GM23248 (cell line): Measurements from ENCODE around the gene WDR48. TPM values are rescaled to one million over a fixed set of nuclear protein-coding genes. Genes with fewer than 3 reads are reported as not detected.

ENCODE experiments used
- DNase-seq: peaks from one replicate; pipeline ENCODE4 v3.0.0-alpha.2; 2015
- H2AFZ ChIP-seq: fragments of 200-600 bp; sonication (generic); 2 replicates; pipeline ENCODE4 v1.6.1; 2016; ENCODE audit warnings: antibody characterized with exemption
- H3F3A ChIP-seq: fragments of 200-600 bp; sonication (generic); 2 replicates; pipeline ENCODE4 v1.6.1; 2016; ENCODE audit warnings: mild to moderate bottlenecking, antibody characterized with exemption, mixed run types; ENCODE audit not compliant: insufficient read depth
- H3K27ac ChIP-seq: fragments of 200-600 bp; sonication (generic); 2 replicates; pipeline ENCODE4 v1.5.1; 2016; ENCODE audit warnings: mild to moderate bottlenecking
- H3K27me3 ChIP-seq: fragments of 200-600 bp; sonication (generic); replicated peaks from 2 replicates; pipeline ENCODE4 v1.6.1; 2016; ENCODE audit warnings: mild to moderate bottlenecking; ENCODE audit not compliant: insufficient read depth
- H3K36me3 ChIP-seq: fragments of 200-600 bp; sonication (generic); 2 replicates; pipeline ENCODE4 v1.6.1; 2016; ENCODE audit warnings: low read depth, mild to moderate bottlenecking
- H3K4me1 ChIP-seq: fragments of 200-600 bp; sonication (generic); 2 replicates; pipeline ENCODE4 v1.6.1; 2016; ENCODE audit warnings: mild to moderate bottlenecking; ENCODE audit not compliant: insufficient read depth
- H3K4me2 ChIP-seq: fragments of 200-600 bp; sonication (generic); one replicate; pipeline ENCODE4 v1.6.1; 2016; ENCODE audit warnings: mild to moderate bottlenecking; ENCODE audit not compliant: unreplicated experiment
- H3K4me3 ChIP-seq: fragments of 200-600 bp; sonication (generic); 2 replicates; pipeline ENCODE4 v1.5.1; 2016; ENCODE audit warnings: mild to moderate bottlenecking
- H3K79me2 ChIP-seq: fragments of 200-600 bp; sonication (generic); 2 replicates; pipeline ENCODE4 v1.6.1; 2016; ENCODE audit warnings: mild to moderate bottlenecking; ENCODE audit not compliant: insufficient read depth
- H3K9ac ChIP-seq: fragments of 200-600 bp; sonication (generic); 2 replicates; pipeline ENCODE4 v1.6.1; 2016; ENCODE audit warnings: mild to moderate bottlenecking
- H3K9me2 ChIP-seq: fragments of 200-600 bp; sonication (generic); 2 replicates; pipeline ENCODE4 v1.6.1; 2016; ENCODE audit warnings: mixed run types, mild to moderate bottlenecking, moderate library complexity; ENCODE audit not compliant: insufficient read depth
- H3K9me3 ChIP-seq: fragments of 200-600 bp; sonication (generic); one replicate; pipeline ENCODE4 v1.6.1; 2017; ENCODE audit warnings: low read depth
- H4K20me1 ChIP-seq: fragments of 200-600 bp; sonication (generic); 2 replicates; pipeline ENCODE4 v1.6.0; 2016; ENCODE audit not compliant: insufficient read depth
- EZH2 ChIP-seq: fragments of 200-600 bp; sonication (generic); IDR thresholded peaks from 2 replicates; pipeline ENCODE4 v1.6.1; 2018; ENCODE audit warnings: antibody characterized with exemption, mild to moderate bottlenecking; ENCODE audit not compliant: insufficient read depth, poor library complexity, severe bottlenecking
- EZH2phosphoT487 ChIP-seq: fragments of 200-600 bp; sonication (generic); IDR thresholded peaks from 2 replicates; pipeline ENCODE4 v1.6.1; 2018; ENCODE audit warnings: antibody characterized with exemption, moderate library complexity, mild to moderate bottlenecking, low read depth; ENCODE audit not compliant: insufficient read depth
- WGBS, 2 experiments: methylation state at CpG; one replicate each; pipeline ENCODE4 v1.1.6; 2015 to 2017; ENCODE audit warnings: low lambda C conversion rate in 2 of 2, low coverage in 1 of 2; ENCODE audit errors: missing lambda C conversion rate in 2 of 2; 5-methylcytosine and 5-hydroxymethylcytosine counted together
- in situ Hi-C: fragments of 300-500 bp; cut with MboI; formaldehyde crosslinking; loops from 2 replicates; pipeline ENCODE4 v1.15.0; 2020
- polyA plus RNA-seq: library from polyadenylated mRNA; unstranded; fragments of >200 nt; fragmentation: Nextera tagmentation; extraction: Ambion mirVana; gene quantifications from 2 replicates; pipeline ENCODE4 v1.2.1, GENCODE V29; 2016
- total RNA-seq: library from RNA; depleted of rRNA; stranded (reverse); fragments of >200 nt; shearing (Covaris generic); gene quantifications from 2 replicates; pipeline ENCODE4 v1.2.3, GENCODE V29; 2014

WDR48 gene
- total and polyA plus RNA-seq, 2 experiments from 2014 or later: 25.7 to 29.7 TPM

- no peaks in the 10 kb centered on the region; the same call in 1 of the 2 replicates for H4K20me1 ChIP-seq
- peaks cover 4% of the 10 kb centered on the region for H3K36me3 ChIP-seq
- no peak overlapping the region for H2AFZ ChIP-seq
- H3K27me3 ChIP-seq: no peaks in the 10 kb centered on the region
- peaks cover 25% of the 10 kb centered on the region for H3K79me2 ChIP-seq
- no peak overlapping the region for H3K4me3 ChIP-seq
- peaks cover 15% of the 10 kb centered on the region; the same call in 1 of the 2 replicates for H3F3A ChIP-seq
- H3K9ac ChIP-seq: no peak overlapping the region
- H3K27ac ChIP-seq: no peak overlapping the region
- H3K9me3 ChIP-seq: no peaks in the 10 kb centered on the region
- no peak for TF ChIP-seq EZH2phosphoT487
- no peak for TF ChIP-seq EZH2
- WGBS, 2 experiments: 91 to 94% methylated on average over 18 of the region's 18 CpGs
- in situ Hi-C loops: no loop called here
- no peak for DNase-seq
- H3K4me1 ChIP-seq: peaks cover 19% of the 10 kb centered on the region
- H3K4me2 ChIP-seq: no peak overlapping the region
- no peaks in the 10 kb centered on the region for H3K9me2 ChIP-seq
Measured at GRCh38 chr3:39137435-39137936, 85.7 kb downstream of the WDR48 start.

GRCh38 chr3:39137991-39138803 lies 86.4 kb downstream of the WDR48 start:
- in situ Hi-C loops: no loop called here
- no peak for DNase-seq
- H3K27ac ChIP-seq: no peak overlapping the region

GRCh38 chr3:39138804-39139415 lies 87.1 kb downstream of the WDR48 start:
- Histone ChIP-seq H3K4me3 (no peak overlapping the region), H4K20me1 (no peaks in the 10 kb centered on the region; the same call in 1 of the 2 replicates), H3K4me2 (no peak overlapping the region), H3K27me3 (no peaks in the 10 kb centered on the region), H2AFZ (no peak overlapping the region), H3K79me2 (peaks cover 40% of the 10 kb centered on the region), H3K27ac (no peak overlapping the region), H3K9me2 (no peaks in the 10 kb centered on the region), H3K36me3 (peaks cover 13% of the 10 kb centered on the region), H3K9me3 (no peaks in the 10 kb centered on the region), H3F3A (peaks cover 15% of the 10 kb centered on the region; the same call in 1 of the 2 replicates), H3K4me1 (peaks cover 19% of the 10 kb centered on the region), H3K9ac (no peak overlapping the region)
- 71% methylated on average over 4 to 7 of the region's 7 CpGs for WGBS, 2 experiments
- TF ChIP-seq EZH2: no peak
- in situ Hi-C loops: no loop called here
- peak; percentile 35 for DNase-seq

More at GRCh38 chr3:39137991-39138803, 86.4 kb downstream of the WDR48 start:
- no peak for TF ChIP-seq EZH2
- TF ChIP-seq EZH2phosphoT487: no peak
- no peak overlapping the region for H2AFZ ChIP-seq
- H3K9me2 ChIP-seq: no peaks in the 10 kb centered on the region
- H4K20me1 ChIP-seq: no peaks in the 10 kb centered on the region; the same call in 1 of the 2 replicates
- peaks cover 11% of the 10 kb centered on the region for H3K36me3 ChIP-seq
- peaks cover 19% of the 10 kb centered on the region for H3K4me1 ChIP-seq
- H3F3A ChIP-seq: peaks cover 15% of the 10 kb centered on the region; the same call in 1 of the 2 replicates
- peaks cover 32% of the 10 kb centered on the region for H3K79me2 ChIP-seq
- 77 to 82% methylated on average over 9 to 10 of the region's 10 CpGs for WGBS, 2 experiments
- H3K4me3 ChIP-seq: no peak overlapping the region
- no peaks in the 10 kb centered on the region for H3K9me3 ChIP-seq
- no peak overlapping the region for H3K9ac ChIP-seq
- H3K27me3 ChIP-seq: no peaks in the 10 kb centered on the region
- no peak overlapping the region for H3K4me2 ChIP-seq

GRCh38 chr3:39139442-39139841 lies 87.6 kb downstream of the WDR48 start:
- no peaks in the 10 kb centered on the region; the same call in 1 of the 2 replicates for H4K20me1 ChIP-seq
- DNase-seq: no peak
- no peak overlapping the region for H3K9ac ChIP-seq
- TF ChIP-seq EZH2 (no peak), EZH2phosphoT487 (no peak)
- no peak overlapping the region for H2AFZ ChIP-seq
- no peak overlapping the region for H3K4me2 ChIP-seq
- H3K27me3 ChIP-seq: no peaks in the 10 kb centered on the region
- no peak overlapping the region for H3K27ac ChIP-seq
- no peaks in the 10 kb centered on the region for H3K9me3 ChIP-seq
- peaks cover 19% of the 10 kb centered on the region for H3K4me1 ChIP-seq
- H3K79me2 ChIP-seq: peaks cover 45% of the 10 kb centered on the region
- H3K4me3 ChIP-seq: no peak overlapping the region
- H3F3A ChIP-seq: peaks cover 15% of the 10 kb centered on the region; the same call in 1 of the 2 replicates
- peaks cover 15% of the 10 kb centered on the region for H3K36me3 ChIP-seq
- H3K9me2 ChIP-seq: no peaks in the 10 kb centered on the region
- WGBS, 2 experiments: 96 to 100% methylated on average over 2 of the region's 2 CpGs
- in situ Hi-C loops: no loop called here
